ENCODE results near the gene CELA1.

DNA sequence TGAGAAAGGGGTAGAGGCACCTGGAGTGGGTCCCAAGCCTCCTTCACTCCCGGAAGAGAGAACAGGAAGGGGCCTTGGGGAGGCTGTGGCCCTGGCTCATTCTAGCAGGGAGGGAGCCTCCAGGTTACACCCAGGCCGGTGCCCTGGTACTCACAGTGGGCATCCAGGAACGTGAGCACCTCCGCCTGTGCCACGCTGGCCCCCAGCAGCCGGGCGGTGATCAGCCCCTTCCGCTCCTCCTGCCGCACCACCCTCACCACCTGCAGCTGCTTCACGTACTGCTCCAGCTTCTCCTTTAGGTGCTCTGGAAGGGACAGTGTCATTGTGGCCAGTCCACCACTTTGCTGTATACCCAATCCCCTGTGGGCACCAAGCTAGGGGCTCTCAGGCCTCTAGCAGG, 18.8 kb upstream of the CELA1 start:
- TF ChIP-seq POLR2A (IDR thresholded peaks at IDR 0.05; ENCODE audit: low read depth, low read length), result no peak
- TF ChIP-seq POLR2AphosphoS5 (IDR thresholded peaks at IDR 0.05; ENCODE audit: low read depth, low read length), result no peak
- TF ChIP-seq TAF1 (IDR thresholded peaks at IDR 0.05; ENCODE audit: borderline replicate concordance, low read depth, low read length), result no peak
